ENCODE data around the gene ITIH4.

ITIH4 gene

DNA sequence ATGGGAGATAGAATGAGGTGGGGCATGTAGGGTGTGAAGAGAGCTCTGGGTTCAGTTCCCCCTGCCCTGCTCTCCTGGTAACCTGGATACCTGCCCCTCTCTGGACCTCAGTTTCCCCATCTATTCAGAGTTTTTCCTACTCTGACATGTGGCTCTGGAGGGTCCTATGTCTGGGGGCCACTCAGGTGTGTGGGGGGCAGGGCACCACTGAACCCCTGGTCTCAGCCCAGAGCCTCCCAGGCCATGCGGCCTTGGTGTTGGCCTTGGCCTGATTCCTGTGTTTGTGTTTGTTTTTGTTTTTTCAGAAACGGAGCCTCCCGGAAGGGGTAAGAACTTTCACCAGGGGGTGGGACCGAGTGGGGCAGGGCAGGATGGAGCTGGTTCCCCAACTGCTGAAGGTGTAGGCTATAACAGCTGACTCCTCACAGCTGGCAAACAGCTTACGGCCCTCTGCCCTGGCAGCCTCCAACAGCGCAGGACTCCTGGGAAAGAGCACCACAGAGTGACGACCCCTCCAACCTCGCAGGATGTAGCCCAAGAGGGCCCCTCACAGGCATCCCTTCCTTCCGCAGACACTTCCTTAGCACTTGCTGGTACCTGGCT lies 35.1 kb downstream of the ITIH4 start:
- no peak for DNase-seq

GRCh38 chr3:52794612-52795099 lies 35.8 kb downstream of the ITIH4 start, which contains the start of gene ITIH3:
ITIH3 (plus strand) TSS chr3:52794796; CDS start chr3:52794804, 8 bp downstream.
- DNase-seq = no peak

DNA sequence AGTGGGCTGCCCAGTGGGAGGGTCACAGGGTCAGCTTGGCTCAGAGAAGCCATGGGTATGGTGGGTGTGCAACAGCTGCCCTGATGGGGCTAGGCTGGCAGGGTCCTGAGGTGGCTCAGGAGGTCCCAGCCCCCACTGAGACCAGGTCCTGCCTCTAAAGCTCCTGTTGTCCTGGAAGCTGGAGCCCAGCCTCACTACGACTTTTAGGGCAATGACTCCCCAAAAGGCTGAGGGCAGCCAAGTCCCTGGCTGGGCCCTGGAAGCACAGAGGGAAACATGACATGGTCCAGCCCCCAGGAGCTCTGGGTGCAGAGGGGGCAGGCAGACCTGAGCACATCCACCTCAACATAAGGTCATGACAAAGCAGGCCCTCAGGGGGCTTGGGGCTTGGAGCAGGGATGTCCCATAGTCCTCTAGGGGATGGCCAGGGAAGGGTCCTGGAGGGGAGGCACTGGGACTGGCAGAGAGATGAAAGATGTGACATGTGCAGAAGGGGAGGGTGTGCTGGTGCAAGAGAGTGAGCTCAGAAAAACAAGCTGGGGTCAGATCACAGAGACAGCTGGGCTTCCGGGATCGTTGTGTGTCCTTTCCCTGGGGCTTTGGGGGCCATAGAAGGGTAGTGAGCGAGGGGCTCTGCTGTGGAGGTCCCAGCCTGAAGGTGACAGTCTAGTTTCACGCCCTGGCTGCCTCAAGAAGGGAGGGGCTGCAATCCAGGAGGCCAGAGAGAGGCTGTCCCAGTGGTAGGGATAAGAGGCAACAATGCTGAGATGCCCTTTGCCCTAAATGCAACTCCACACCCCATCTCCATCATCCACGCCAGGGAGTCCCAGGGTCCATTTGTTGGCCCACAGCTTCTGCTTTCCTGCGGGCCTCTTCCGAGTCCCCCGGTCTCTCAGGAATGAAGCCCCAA lies 36.5 kb downstream of the ITIH4 start:
- no peak for DNase-seq

- no peak for DNase-seq
These were observed 37.3 kb downstream of the ITIH4 start for GRCh38 chr3:52792961-52793695.

- no peak for DNase-seq
These were observed 38.1 kb downstream of the ITIH4 start for GRCh38 chr3:52792413-52792812.

DNA sequence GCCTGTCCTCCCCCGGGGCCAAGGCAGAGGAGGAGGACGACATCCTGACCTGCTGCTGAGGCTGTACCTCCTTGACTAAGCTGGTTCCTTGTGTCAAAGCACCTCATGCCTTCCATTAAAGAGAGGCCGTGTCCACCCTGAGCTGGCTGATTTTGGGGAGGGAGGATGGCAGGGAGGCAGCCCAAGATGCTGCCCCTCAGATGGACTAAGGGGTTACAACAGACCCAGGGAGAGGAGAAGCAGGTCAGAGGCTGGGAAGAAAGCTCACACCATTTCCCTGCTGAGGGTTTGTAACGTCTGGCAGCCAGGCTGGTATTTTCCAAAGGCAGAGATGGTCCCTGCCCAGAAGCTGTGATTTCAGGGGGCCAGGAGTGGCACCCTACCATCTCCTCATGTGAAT lies 38.5 kb downstream of the ITIH4 start:
- DNase-seq = no peak

GRCh38 chr3:52791366-52791765 lies 39.1 kb downstream of the ITIH4 start:
- DNase-seq = no peak

DNA sequence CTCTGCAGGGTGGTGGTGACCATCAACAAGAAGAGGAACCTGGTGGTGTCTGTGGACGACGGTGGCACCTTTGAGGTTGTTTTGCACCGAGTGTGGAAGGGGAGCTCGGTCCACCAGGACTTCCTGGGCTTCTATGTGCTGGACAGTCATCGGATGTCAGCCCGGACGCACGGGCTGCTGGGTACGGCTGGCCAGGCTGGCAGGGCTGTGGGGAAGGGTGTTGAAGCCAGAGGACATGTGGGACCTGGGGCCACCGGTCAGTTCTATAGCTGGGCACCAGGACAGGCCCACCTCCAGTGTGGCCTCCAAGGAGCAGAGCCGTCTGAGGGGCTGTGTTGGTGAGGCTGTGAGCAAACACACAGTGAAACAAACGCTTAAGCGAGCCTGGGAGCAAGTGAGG lies 39.7 kb downstream of the ITIH4 start:
- no peak for DNase-seq

GRCh38 chr3:52790337-52790736 lies 40.1 kb downstream of the ITIH4 start:
- no peak for DNase-seq

DNA sequence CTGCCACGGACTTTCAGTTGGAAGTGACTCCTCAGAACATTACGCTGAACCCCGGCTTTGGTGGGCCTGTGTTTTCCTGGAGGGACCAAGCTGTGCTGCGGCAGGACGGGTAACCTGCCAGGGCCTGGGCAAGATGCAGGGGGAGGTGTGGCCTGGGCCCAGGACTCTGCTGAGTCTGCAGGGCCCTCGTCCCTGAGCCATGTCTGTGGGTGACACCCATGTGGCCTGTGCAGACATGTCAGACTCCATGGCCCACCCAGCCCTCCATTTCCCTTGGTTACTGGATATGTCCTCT lies 40.8 kb downstream of the ITIH4 start:
- DNase-seq = no peak

DNA sequence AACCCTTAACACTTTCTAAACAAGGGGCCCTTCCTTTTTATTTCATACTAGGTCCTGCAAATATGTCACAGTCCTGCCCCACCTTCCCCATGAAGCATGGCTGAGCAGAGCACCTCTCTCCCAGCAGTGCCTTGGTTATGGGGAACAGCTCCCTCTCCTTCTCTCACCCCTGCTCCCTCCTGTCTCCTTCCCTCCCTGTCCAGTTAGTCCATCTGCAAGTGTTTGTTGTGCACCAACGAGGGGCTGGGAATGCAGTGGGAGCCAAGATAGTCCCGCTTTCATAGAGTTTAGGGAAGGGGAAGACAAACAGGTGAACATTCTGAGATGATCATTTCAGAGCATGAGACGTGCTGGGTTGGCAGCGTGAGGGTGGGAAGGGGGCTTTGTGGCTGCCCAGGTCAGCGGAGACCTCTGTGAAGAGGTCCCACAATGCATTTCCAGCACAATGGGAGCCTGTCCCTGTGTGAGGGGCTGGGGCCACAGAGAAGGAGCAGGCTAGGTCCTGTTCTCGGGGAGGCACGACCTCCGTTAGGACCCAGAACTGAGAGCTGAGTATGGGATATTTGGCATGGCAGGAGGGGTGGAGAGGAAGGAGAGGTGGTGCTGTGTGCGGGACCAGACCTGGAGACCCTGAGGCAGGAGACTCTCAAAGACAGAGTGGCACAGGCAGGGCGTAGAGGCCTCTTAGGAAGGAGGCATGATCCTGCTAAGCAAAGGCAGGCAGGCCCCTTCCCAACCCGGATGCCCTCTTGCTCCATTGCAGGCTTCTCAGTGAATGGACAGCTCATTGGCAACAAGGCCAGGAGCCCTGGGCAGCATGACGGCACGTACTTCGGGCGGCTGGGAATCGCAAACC lies 41.4 kb downstream of the ITIH4 start:
- no peak for DNase-seq

DNA sequence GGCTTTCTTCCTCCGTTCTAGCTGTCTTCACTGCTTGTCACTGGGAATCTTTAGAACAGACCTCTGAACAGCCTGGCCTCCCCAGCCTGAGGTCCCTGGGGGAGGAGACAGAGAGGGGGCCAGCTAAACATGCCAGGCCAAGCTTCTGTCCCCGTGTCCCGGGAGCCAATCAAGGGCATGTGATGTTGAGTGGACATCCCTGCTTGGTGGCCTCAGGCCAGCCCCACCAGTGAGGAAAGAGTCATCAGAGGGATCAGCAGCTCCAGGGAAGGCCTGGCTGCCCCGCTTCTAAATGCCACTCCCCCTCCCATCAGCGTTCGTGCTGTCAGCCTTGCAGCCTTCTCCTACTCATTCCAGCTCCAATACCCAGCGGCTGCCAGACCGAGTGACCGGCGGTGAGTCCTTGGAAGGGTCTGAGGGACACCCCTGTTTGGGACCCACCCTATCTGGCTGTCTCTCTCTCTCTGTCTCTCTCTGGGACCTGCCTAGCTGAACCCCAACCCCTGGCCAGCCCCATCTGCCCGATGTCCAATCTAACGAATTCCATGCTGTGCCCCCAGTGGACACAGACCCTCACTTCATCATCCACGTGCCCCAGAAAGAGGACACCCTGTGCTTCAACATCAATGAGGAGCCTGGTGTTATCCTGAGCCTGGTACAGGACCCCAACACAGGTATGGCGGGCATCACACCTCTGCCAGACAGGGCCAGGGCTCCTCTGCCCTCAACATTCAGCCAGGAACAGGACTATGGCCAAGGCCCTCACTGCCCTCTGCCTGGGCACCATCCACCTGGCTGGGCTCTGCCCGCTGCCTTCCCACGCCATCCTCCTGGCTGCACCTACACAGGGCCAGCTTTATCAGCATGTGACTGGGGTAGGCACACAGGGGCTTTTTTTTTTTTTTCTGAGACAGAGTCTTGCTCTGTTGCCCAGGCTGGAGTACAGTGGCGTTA lies 42.5 kb downstream of the ITIH4 start:
- no peak for DNase-seq

DNA sequence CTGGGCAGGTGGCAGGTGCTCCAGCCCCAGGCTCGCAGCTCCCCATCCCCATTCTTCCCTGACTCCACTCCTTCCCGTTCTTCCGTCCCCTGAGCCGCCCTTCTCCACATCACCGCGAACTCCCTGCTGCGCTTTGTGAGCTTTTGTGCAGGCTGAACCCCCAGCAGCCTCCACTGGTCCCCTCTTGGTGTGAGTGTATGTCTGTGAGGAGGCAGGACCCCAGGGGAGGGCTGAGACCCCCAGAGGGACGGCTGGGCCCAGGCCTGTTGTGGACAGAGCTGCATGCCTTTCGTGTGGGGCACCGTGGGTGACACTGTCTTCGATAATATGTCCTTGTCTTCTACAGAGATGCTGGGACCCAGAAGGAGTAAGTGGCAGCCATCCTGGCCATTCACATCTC lies 43.2 kb downstream of the ITIH4 start:
- no peak for DNase-seq

GRCh38 chr3:52786330-52787215 lies 43.9 kb downstream of the ITIH4 start:
- no peak for DNase-seq

GRCh38 chr3:52784931-52785590 lies 45.4 kb downstream of the ITIH4 start:
- DNase-seq = no peak

DNA sequence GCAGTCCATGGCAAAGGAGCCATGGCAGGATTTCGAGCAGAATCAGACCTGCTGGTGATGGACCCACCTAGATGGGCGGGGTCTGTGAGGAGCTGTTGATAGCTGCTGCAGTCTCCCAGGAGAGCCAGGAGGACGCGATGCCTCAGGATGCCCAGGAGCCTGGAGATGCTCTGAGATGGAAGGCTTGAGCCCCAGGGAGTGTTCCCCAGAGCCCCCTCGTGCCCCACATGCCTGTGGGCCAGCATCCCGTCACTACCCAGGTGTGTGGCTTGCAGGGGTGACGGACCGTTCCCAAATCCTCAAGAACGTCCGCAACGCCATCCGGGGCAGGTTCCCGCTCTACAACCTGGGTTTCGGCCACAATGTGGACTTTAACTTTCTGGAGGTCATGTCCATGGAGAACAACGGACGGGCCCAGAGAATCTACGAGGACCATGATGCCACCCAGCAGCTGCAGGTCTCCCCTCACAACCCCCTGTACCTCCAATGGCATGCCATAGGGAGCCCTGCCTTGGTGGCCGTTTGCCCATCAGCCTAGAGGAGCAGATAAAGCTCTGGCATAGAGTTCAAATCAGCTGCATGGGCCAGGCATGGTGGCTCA lies 46.4 kb downstream of the ITIH4 start:
- no peak for DNase-seq

GRCh38 chr3:52783211-52783555 lies 47.3 kb downstream of the ITIH4 start:
- DNase-seq = no peak

- no peak for DNase-seq
These were observed 47.9 kb downstream of the ITIH4 start for GRCh38 chr3:52782412-52783210.

DNA sequence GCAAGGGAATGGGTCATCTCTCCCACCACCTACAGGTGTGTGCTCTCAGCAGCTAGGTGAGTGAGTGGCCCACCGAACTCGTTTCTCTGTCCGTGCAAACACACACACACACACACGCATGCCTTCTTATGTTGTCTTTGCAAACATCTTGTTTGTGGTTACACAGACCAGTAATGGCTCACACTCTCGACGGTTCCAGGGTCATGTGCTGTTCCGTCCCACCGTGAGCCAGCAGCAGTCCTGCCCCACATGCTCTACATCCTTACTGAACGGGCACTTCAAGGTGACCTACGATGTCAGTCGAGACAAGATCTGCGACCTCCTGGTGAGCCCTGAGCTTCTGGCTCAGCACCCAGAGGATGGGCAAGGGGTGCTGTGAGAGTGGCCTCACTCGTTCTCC lies 48.7 kb downstream of the ITIH4 start:
- DNase-seq = no peak

Measured in CD4-positive, alpha-beta T cell treated with Interleukin-21 for 1 hour (primary cell).